COLO668 (cell line): ENCODE data around the gene HDAC4.

Experiments used
- DNase-seq: peaks from one replicate; lab custom pipeline; 2025; ENCODE audit not compliant: unreplicated experiment; lab: John Stamatoyannopoulos, UW

The HDAC4 gene

DNA sequence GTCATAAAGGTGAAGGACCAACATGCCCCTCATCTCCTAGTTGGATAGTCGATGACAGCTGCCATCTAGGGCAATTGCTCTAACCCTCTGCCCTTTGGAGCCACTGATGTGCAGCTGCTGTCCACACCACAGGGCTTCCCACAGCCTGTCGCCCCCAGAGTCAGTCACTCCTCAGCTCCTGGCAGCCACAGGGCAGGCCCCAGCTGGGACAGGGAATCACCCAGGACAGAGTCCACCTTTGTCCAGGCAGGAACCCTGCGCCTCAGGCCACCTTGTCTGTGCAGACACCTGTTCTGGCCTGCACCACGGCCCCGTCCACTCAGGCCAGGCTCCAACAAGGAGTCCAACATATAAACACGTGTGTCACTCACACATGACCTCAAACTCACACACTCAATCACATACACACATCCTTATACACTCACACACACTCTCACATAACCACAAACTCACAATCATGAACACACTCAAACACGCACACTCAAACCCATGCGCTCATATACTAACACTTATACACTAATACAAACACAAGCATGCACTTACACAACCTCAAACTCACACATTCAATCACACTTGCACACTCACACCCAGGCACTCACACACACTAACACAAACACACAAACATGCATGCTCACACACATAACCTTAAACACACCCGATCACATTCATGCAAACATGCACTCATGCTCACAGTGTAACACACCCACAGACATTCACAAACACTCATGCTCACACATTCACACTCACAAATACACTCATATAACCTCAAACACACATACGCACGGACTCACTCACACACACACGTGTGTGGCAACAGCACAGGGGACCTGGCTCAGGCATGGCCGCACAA, 29.7 kb downstream of the HDAC4 start:
- DNase-seq: no peak

DNA sequence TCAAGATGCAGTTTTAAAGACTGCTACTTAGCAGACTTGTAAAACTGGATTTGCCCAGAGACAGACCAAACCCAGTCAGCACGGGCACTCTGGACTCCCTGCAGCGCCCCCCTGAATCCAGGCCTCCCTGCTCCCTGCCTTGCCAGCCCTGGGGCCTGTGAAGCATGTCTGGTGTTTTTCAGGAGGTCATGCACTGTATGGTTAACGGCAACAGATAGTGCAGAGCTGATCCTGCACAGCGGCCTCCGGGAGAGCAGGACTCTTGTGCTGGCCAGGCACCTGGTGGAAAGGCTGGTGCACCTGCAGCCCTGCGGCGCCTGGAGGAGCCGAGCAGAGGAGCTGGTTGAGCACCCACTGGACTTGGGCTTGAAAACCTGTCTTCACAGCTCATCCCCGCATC, 30.4 kb downstream of the HDAC4 start:
- no peak for DNase-seq

DNA sequence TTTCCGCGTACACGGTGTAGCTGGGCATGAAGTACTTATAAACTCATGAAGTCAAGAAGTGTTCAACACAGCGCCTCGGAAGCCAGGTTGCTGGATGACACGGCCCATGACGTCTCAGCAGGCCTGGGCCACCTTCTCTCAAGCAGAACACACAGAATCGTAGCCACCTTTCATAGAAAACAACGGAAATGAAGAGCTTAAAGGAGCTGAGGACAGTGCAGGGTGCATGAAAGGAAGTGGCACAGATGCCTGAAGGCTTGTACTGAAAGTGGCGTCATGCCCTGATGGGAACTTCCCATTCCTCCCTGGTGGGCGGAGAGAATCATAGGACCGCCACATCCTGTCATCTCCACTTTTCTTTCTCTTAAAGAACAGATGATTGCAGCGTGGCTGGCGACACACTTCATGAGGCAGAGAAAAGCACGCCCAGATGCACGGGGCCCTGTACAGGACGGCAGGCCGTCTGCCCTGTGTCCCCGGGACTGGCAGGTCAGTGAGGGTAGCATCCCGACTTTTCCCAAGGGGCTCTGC, 31.1 kb downstream of the HDAC4 start:
- no peak for DNase-seq

DNA sequence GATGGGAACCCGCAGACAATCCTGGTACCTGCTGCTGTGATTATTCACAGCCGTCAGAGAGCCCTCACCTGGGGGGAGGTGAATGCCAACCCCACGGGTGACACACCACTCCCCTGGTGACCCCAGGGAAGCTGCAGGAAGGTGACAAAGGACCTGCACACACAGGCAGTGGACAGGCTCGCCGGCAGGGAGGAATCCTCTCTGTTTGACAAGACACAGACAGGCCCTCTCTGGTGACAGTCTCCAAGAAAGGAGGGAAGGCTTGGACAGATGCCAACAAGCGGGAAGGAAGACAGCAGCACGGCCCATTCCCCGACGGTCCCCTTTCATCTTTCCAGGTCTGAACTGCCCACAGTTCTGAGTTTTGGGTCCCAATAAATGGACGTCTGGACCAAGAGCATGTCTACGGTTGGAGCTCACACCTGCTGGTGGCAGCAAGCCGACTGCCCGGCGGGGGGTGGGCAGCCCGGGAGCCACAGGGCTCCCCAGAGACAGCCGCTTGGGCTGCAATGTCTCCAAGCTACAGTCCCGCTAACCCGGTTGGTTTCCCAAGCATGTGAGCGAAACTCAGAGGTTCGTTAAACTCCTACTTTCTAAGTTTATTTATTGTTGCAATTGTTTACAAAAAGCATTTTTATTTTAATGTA, 31.8 kb downstream of the HDAC4 start:
- DNase-seq: no peak

DNA sequence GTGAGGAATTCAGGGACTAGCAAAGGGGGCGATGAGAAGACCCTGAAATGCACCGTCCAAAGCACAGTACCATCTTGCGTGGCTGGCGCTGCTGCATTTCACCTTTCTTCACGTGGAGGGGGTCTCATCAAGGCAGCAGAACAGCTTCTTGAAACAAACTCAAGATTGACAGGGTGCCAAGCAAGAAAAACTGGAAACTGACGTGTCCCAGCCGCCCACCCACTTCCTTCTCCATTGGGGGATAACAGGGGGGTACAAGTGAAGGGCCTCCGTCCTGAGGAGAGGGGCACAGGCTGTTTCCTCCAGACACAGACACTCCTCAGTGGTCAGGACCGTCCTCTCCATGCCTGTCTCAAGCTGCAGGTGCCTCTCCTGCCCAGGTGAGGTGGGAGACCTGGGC, 32.5 kb downstream of the HDAC4 start:
- no peak for DNase-seq

DNA sequence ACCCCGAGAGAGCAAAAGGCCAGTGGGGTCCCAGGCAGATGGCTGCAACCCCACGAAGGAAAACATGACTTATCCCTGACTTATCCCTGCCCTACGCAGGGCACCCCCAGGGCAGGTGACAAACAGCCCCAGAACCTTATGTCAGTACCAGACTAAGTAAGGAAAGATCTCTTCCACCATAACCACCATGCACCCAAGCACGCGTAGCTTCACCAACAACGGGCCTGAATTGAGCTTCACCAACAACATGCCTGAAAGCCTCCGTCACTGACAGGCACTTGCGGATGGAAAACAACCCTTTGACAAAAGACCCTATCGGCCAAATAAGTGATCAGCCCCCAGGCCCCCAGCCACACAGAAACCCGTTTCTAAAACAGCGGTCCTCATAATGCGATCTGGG, 34.1 kb downstream of the HDAC4 start:
- no peak for DNase-seq

DNA sequence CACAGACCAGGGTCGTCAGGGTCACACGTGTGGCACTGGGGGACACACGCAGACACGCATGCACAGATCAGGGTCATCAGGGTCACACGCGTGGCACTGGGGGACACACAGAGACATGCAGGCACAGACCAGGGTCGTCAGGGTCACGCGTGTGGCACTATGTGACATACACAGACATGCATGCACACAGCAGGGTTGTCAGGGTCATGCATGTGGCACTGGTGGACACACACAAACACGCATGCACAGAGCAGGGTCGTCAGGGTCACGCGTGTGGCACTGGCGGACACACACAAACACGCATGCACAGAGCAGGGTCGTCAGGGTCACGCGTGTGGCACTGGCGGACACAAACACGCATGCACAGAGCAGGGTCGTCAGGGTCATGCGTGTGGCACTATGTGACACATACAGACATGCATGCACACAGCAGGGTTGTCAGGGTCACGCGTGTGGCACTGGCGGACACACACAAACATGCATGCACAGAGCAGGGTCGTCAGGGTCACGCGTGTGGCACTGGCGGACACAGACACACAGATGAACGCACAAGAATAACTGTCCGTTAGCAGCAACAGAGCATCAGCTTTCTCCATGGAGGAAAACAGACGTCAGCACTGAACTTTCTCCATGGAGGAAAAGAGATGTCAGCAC, 34.9 kb downstream of the HDAC4 start:
- no peak for DNase-seq

DNA sequence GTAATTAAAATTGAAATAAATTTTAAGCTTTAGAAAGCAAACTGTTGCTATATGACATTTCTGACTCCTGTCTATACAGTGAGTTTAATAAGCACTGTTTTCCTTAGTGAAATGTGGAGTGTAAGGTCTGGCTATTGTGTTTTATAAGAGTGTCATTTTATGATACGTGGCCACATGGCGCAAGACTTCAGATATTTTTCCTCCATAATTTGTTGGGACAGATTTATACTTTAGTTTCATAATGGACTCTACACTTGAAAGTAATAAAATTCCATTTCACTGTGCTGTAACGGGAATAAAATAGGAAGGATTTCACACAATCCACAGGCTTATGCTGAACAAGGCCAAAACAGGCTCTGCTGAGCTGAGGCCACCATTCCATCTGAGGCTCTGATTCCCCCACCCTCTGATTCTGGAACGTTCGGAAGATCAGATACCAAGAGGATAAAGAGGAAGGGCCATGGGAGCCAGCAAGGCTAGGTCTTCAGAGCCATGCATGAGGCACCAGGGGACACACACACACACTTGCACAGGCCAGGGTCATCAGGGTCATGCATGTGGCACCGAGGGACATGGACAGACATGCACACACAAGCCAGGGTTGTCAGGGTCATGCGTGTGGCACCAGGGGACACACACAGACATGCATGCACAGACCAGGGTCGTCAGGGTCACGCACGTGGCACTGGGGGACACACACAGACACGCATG, 35.6 kb downstream of the HDAC4 start:
- DNase-seq: no peak

DNA sequence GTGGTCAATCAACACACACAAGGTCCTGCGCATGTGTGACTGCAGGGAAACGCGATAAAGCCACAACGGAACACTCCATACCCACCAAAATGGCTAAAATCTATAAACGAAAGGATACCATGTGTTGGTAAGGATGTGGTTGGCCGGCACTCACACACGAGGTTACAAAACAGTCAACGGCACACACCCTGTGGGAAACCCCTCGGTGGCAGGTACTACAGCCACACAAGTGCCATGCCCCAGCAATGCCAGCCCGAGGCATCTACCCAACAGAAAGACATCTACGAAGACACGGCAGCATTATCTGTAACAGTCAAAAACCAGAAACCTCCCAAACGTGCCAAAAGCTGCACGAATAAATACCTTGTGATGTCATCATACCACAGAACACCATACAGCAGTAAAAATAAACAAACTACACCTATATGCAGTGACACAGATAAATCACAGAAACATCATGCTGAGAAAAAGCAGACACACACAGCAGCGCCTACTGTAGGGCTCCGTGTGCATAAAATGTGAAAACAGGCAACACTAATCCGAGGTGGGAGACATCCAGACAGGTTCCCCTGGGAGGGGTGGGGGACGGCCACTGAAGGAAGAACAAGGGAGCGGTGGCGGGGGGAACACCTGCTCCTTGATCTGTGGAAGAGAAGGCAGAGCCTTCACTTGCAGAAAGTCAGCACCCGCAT, 36.7 kb downstream of the HDAC4 start:
- DNase-seq: no peak

DNA sequence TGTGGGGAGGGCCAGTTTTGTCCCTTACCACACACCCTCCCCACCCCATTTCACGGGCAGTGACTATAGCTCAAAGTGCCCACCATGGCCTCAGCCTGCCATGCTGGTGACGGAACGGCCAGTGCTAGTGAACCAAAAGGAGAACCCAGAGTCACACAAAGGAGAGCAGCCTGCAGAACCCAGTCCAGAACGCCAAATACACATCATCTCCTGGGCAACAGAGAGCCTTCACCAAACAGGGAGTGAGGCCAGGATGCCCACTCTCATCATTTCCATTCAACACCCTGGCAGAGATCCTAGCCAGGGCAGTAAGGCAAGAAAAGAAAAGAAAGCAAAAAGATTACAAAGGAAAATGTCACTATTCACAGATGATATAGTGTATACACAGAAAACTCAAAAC, 38.3 kb downstream of the HDAC4 start:
- DNase-seq: no peak

DNA sequence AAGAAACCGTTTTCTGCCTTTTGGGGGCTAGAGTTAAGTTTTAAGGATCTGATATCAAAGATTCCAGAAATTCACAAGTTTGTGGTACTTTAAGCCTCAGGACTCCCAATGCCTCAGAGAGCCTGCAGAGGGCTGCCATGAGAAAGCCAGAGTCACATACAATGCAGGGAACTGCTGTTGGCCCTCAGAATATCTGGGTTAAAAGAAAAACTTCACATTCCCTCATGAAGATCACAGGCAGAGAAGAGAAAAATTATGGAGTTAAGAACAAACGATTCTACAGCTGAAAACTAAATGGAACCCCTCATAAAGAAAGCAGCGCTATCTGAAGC, 39.5 kb downstream of the HDAC4 start:
- no peak for DNase-seq

DNA sequence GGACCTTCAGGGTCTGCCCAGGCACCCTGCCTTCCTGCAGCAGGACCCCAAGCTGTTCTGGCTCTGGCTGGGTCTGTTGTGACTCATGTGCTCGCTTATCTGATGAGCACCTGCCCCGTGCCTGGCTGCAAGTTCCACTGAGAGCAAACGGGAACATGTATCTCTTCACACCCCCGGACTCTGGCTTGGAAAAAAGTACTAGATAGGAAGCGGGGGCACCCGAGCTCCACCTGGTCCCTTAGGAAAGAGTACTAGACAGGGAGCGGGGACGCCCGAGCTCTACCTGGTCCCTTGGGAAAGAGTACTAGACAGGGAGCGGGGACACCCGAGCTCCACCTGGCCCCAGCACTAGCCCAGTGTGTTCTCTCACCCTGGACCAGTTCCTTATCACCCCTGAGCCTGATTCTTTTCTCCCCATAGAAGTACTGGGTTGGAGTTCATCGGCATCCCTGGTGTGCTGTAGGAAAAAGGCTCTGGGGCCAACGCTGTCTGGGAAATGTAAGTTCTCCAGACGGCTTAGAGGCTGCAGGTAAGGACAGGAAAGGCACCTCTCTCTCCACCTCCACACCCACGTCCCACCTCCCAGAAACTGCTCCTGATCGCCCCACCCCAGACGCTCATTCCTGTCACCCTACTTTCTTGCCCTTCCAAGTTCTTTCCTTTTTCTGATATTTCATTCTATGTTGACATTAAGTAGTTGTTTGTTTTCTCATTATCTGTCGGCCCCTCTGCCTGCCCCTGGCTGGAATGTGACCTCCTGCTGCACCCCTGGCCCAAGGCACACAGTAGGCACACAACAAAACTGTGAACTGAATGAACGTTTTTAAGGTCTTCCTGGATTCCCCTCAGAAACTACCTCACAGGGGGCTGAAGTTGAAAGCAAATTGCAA, 40.2 kb downstream of the HDAC4 start:
- no peak for DNase-seq

DNA sequence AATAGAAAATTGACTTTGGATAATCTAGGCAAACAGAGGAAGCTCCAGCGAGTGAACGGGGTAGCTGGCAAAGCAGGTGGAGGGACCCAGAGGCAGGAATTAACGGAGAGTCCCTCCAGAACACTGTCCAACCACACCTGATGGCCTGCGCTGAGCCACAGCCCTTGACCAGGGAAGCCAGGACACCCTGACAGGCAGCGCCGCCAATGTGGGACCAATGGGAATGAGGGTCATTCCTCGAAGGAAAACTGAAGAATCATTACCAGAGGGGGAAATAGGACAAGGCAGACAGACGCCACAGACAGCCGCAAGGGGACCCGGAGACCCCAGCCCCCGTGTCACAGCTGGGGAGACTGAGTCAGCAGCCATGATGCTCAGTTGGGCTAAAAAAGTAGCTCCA, 40.8 kb downstream of the HDAC4 start:
- DNase-seq: no peak

DNA sequence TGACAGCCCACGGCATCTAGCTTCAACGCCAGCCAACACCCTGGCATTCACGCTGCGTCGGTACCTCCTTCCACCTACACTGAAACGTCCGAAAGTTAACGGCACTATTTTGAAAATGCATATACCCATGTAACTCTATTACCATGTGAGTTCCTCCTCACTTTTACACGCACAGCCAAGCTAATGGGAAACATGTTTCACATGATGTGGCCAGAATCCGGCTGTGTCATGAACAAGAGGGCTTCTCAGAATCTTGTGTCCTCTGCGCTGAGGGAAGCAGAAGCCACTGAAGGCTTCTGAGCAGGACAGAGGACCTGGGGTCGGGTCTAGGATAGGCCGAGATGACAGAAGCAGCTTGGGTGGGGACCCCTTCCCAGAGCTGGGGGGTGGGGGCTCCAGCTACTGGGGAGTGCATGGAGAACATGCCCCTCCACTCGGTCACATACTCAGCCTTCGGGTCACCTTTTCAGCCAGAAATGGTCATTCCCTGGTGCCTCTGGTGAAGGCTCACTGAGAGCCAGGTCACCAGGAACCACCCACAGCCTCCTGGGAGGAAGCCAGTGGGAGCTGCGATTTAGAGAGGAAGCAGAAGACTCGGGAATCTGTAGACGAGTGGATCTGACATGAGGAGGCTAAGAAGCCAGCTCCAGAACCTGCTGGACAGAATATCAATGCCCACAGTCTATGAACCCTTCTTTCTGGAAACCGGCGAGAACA, 41.5 kb downstream of the HDAC4 start:
- DNase-seq: no peak

DNA sequence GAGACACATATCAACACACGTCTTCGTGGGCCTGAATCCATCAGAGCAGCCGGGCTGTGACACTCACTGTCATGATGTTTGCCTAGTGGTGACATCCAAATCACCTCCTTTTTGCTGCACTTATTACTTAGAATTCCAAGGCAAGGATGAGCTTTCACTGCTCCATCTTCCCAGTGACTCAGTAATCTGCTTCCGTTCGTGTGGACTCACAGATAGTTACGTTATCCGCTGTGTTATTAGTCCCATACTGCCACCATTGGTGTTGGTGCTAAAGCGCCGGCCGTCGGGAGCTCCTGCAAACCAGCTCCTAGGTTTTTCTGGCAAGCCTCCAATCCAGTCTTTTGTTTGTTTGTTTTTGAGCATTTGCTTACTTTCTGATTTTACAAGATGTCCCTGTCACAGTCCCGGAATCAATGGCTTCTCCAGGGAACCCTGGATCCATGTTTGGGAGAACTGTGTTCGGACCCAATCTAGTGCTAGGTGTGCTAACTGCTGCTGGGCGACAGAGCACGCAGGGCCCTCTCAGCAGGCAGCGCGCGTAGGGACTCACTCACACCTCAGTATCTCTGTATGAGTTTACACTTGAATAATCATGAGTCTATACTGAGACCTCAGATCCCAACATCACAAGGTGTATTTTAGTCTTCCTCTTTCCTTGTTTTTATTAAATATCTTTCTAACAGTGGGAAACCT, 42.6 kb downstream of the HDAC4 start:
- DNase-seq: peak; percentile 64

DNA sequence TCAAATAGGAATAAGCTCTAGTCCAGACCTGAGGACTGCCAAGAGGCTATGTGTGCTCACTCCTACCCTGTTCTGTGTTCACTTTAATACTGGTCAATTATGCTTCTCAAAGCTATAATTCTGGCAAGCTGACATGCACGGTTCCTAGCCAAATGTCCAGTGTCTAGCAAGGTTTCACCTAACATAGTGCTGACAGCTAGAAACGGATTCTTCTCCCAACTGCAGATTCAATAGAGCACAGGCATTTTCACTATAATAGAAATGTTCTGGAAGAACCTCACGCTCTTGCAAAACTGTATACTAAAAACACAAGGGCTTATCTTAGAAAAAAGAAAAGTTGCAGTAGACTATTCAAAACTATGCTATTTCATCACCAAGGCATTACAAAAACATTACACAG, 45.1 kb downstream of the HDAC4 start:
- DNase-seq: no peak

DNA sequence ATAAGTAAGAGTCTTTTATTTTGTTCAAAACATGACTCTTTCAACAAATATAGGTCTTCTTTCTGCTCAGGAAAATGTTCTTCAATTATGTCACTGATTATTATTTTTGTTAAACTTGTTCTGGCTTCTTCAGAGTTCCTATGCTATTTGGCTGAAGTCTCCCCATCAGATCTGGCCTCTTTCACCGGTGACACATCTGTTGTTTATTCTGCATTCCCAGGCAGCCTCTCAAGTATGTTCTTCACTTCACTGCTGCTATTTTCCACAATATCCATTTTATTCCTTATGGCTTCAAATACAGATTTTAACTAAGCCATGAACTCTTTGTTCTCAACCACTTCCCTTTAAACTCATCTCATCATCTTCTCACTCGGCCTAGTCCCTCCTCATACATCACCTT, 45.7 kb downstream of the HDAC4 start:
- DNase-seq: no peak

DNA sequence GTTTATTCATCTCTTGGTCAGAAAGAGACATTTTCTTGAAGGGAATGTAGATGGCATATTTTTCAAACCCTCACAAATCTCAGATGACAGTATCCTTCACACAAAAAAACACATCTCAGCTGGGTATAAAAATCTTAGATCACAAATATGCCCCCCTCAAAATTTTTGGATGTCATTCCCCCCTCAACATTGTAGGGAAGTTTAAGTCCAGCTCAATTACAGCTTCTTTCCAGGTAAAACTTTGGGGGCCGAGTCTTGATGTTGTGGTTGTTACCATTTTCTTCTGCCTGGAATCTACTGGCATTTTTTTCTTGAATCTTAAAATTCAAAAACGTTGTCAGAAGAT, 46.1 kb downstream of the HDAC4 start:
- no peak for DNase-seq
